Stomach (tissue), 9 donors: ENCODE results near the gene CIDEB. TPM values are rescaled to one million over a fixed set of nuclear protein-coding genes. Genes with fewer than 3 reads are reported as not detected.

ENCODE experiments used
- DNase-seq, 2 donors: peaks; one replicate each; pipeline versions ENCODE4 v3.0.0 to v3.0.0-alpha.2; 2013 to 2019
- H3K27ac ChIP-seq, 5 donors: fragments of 200-600 bp in 4 of 5; sonication (generic) in 4 of 5; one replicate each; pipeline ENCODE4 v1.5.1; 2013 to 2019; ENCODE audit warnings: mild to moderate bottlenecking in 1 of 5, moderate library complexity in 1 of 5
- H3K27me3 ChIP-seq, 3 donors: fragments of 200-600 bp; sonication (generic); one replicate each; pipeline ENCODE4 v1.5.1; 2017 to 2019; ENCODE audit warnings: mixed run types in 1 of 3
- H3K36me3 ChIP-seq, 4 donors: fragments of 200-600 bp; sonication (generic); 1 replicate in 3 of 4; 2 replicates in 1 of 4; pipeline ENCODE4 v1.5.1; 2016 to 2019
- H3K4me1 ChIP-seq, 4 donors: fragments of 200-600 bp; sonication (generic); one replicate each; pipeline ENCODE4 v1.5.1; 2016 to 2019
- H3K4me3 ChIP-seq, 4 donors: fragments of 200-600 bp; sonication (generic) in 3 of 4; one replicate each; pipeline ENCODE4 v1.5.1; 2016 to 2019; ENCODE audit warnings: mild to moderate bottlenecking in 1 of 4
- H3K9me3 ChIP-seq, 4 donors: fragments of 200-600 bp; sonication (generic); one replicate each; pipeline ENCODE4 v1.5.1; 2016 to 2019
- CTCF ChIP-seq, 7 experiments: fragments of 450-650 bp in 4 of 7; fragments of 200-600 bp in 3 of 7; sonication (generic) in 3 of 7; IDR thresholded peaks; one replicate each; pipeline ENCODE4 v1.5.1; 2016 to 2019; ENCODE audit warnings: antibody characterized with exemption in 7 of 7, control low read depth in 2 of 7, mild to moderate bottlenecking in 1 of 7
- EP300 ChIP-seq: sonication (generic); formaldehyde crosslinking; IDR thresholded peaks from one replicate; pipeline ENCODE4 v1.6.1; 2017; ENCODE audit warnings: antibody characterized with exemption
- POLR2A ChIP-seq, 4 donors: fragments of 450-650 bp; IDR thresholded peaks; one replicate each; pipeline ENCODE4 v1.6.1; 2016; ENCODE audit warnings: antibody characterized with exemption in 4 of 4, control low read depth in 2 of 4, mild to moderate bottlenecking in 1 of 4, moderate library complexity in 1 of 4
- POLR2AphosphoS5 ChIP-seq, 3 donors: sonication (generic); formaldehyde crosslinking; IDR thresholded peaks; one replicate each; pipeline ENCODE4 v1.6.1; 2016; ENCODE audit warnings: antibody characterized with exemption in 3 of 3
- WGBS, 5 donors: extraction: QIAGEN DNeasy Blood & Tissue Kit in 3 of 5; methylation state at CpG; one replicate each; pipeline versions ENCODE4 v1.1.5 to v1.1.7; 2013 to 2018; 5-methylcytosine and 5-hydroxymethylcytosine counted together
- intact Hi-C: fragments of 100-400 bp; cut with DNase I; formaldehyde crosslinking; loops from one replicate; pipeline ENCODE4 v1.15.1; 2023; ENCODE audit warnings: low total_unique reads
- polyA plus RNA-seq, 3 donors: library from polyadenylated mRNA; stranded (reverse); fragments of 200-250 nt; gene quantifications; one replicate each; pipeline ENCODE4 v1.2.3, GENCODE V29; 2013
- total RNA-seq, 5 donors: library from RNA; depleted of rRNA; stranded (reverse); fragments of >200 nt; gene quantifications; one replicate each; pipeline versions ENCODE4 v1.1.0 to v1.2.3, GENCODE V29; 2014 to 2016
- donor health status: healthy with polysubstance abuse.
- donor health status: Bipolar disorder and iron deficiency.
- donor health status: healthy.

The CIDEB gene
- total and polyA plus RNA-seq, 8 donors, result 5.0 to 14.2 (median 6.4) TPM

- peaks cover 4 to 31% (median 18%) of the 10 kb centered on the region in 4 donors for H3K36me3 ChIP-seq
- H3K27ac ChIP-seq, result peak within 1 kb of the TSS; percentile 79 to 87 (median 84)
- 4 to 14% (median 7%) methylated on average over 28 to 51 of the region's 51 CpGs for WGBS, 5 donors
- TF ChIP-seq EP300 (no peak), CTCF (IDR thresholded peaks at IDR 0.05) (no peak), POLR2AphosphoS5 (IDR thresholded peaks at IDR 0.05) (peak in 2 of 3 donors; percentile 59 to 68), POLR2A (IDR thresholded peaks at IDR 0.05) (peak in 1 of 4 donors; percentile 14)
- H3K27me3 ChIP-seq, result peaks cover 0 to 15% (median 3%) of the 10 kb centered on the region in 3 donors
- peak within 1 kb of the TSS; percentile 47 to 60 (median 55) for H3K4me3 ChIP-seq
- intact Hi-C loops, result no loop called here
- DNase-seq, result peak; percentile 80 to 90
- no peaks in the 10 kb centered on the region for H3K9me3 ChIP-seq
- peaks cover 16 to 52% (median 24%) of the 10 kb centered on the region in 4 donors for H3K4me1 ChIP-seq
Observed at GRCh38 chr14:24339284-24340151, 31.7 kb upstream of the CIDEB start, which contains the start of gene RIPK3. Gene RIPK3 (minus strand): TSS chr14:24339991. CDS start chr14:24339826, 165 bp downstream.

GRCh38 chr14:24338843-24339242 lies 31.1 kb upstream of the CIDEB start:
- no peak for DNase-seq

GRCh38 chr14:24337824-24338175 lies 30.0 kb upstream of the CIDEB start:
- WGBS, 5 donors, result 88 to 95% (median 94%) methylated on average over 8 of the region's 8 CpGs
- H3K9me3 ChIP-seq, result no peaks in the 10 kb centered on the region
- intact Hi-C loops, result no loop called here
- peaks cover 33 to 70% (median 41%) of the 10 kb centered on the region in 4 donors for H3K4me1 ChIP-seq
- H3K36me3 ChIP-seq, result peaks cover 4 to 31% (median 18%) of the 10 kb centered on the region in 4 donors
- no peak for DNase-seq
- peaks cover 0 to 29% (median 8%) of the 10 kb centered on the region in 3 donors for H3K27me3 ChIP-seq
- TF ChIP-seq POLR2A (IDR thresholded peaks at IDR 0.05) (no peak), POLR2AphosphoS5 (IDR thresholded peaks at IDR 0.05) (no peak), EP300 (no peak), CTCF (IDR thresholded peaks at IDR 0.05) (no peak)
- H3K27ac ChIP-seq, result no peak overlapping the region
- H3K4me3 ChIP-seq, result peak overlapping the region in 1 of 4 donors; percentile 59

More at GRCh38 chr14:24338843-24339242, 31.1 kb upstream of the CIDEB start:
- peak overlapping the region; percentile 47 to 60 (median 55) for H3K4me3 ChIP-seq
- no peak for TF ChIP-seq POLR2AphosphoS5 (IDR thresholded peaks at IDR 0.05)
- TF ChIP-seq POLR2A (IDR thresholded peaks at IDR 0.05), result no peak
- TF ChIP-seq EP300, result no peak
- no peak for TF ChIP-seq CTCF (IDR thresholded peaks at IDR 0.05)
- 55 to 83% (median 72%) methylated on average over 11 to 14 of the region's 14 CpGs for WGBS, 5 donors
- peaks cover 0 to 21% (median 8%) of the 10 kb centered on the region in 3 donors for H3K27me3 ChIP-seq
- peaks cover 22 to 59% (median 31%) of the 10 kb centered on the region in 4 donors for H3K4me1 ChIP-seq
- intact Hi-C loops, result no loop called here
- H3K9me3 ChIP-seq, result no peaks in the 10 kb centered on the region
- peaks cover 4 to 31% (median 18%) of the 10 kb centered on the region in 4 donors for H3K36me3 ChIP-seq
- H3K27ac ChIP-seq, result peak overlapping the region in 4 of 5 donors; percentile 79 to 85 (median 83)

GRCh38 chr14:24337144-24337823 lies 29.5 kb upstream of the CIDEB start:
- Histone ChIP-seq H3K9me3 (no peaks in the 10 kb centered on the region), H3K27ac (no peak overlapping the region), H3K4me3 (no peak overlapping the region), H3K36me3 (peaks cover 4 to 31% (median 18%) of the 10 kb centered on the region in 4 donors), H3K27me3 (peaks cover 0 to 29% (median 8%) of the 10 kb centered on the region in 3 donors), H3K4me1 (peaks cover 38 to 75% (median 46%) of the 10 kb centered on the region in 4 donors)
- no peak for DNase-seq
- TF ChIP-seq POLR2A (IDR thresholded peaks at IDR 0.05) (no peak), CTCF (IDR thresholded peaks at IDR 0.05) (no peak), EP300 (no peak), POLR2AphosphoS5 (IDR thresholded peaks at IDR 0.05) (no peak)
- intact Hi-C loops, result no loop called here
- 80 to 94% (median 89%) methylated on average over 3 to 7 of the region's 7 CpGs for WGBS, 5 donors
